NT2/D1 (cell line): ENCODE data around the gene RRP36.

Experiments used
- SUZ12 ChIP-seq: IDR thresholded peaks from 2 replicates; pipeline ENCODE4 v1.6.1; 2011; ENCODE audit not compliant: insufficient read length, insufficient read depth; ENCODE audit errors: extremely low read depth
- YY1 ChIP-seq: IDR thresholded peaks from 2 replicates; pipeline ENCODE4 v1.6.1; 2011; ENCODE audit not compliant: insufficient read length, insufficient read depth
- ZNF274 ChIP-seq: IDR thresholded peaks from 2 replicates; pipeline ENCODE4 v1.6.1; 2011; ENCODE audit warnings: mild to moderate bottlenecking, low read depth, low read length

- TF ChIP-seq YY1 (no peak), SUZ12 (no peak), ZNF274 (no peak)
Observed at GRCh38 chr6:43060034-43060754, 38.8 kb downstream of the RRP36 start.
